GM21390 (cell line): Measurements from ENCODE around the gene PRC1.
A peak's percentile ranks its signal among the peaks of the same experiment; 100 is the strongest.

Source experiments
- ATAC-seq: cut with Tn5 transposase; IDR thresholded peaks from one replicate; pipeline ENCODE4 v1.9.1; 2021; ENCODE audit not compliant: unreplicated experiment

The PRC1 gene

GRCh38 chr15:90956274-90957030 is 37.9 kb downstream of the PRC1 start:
- ATAC-seq = peak; percentile 23

DNA sequence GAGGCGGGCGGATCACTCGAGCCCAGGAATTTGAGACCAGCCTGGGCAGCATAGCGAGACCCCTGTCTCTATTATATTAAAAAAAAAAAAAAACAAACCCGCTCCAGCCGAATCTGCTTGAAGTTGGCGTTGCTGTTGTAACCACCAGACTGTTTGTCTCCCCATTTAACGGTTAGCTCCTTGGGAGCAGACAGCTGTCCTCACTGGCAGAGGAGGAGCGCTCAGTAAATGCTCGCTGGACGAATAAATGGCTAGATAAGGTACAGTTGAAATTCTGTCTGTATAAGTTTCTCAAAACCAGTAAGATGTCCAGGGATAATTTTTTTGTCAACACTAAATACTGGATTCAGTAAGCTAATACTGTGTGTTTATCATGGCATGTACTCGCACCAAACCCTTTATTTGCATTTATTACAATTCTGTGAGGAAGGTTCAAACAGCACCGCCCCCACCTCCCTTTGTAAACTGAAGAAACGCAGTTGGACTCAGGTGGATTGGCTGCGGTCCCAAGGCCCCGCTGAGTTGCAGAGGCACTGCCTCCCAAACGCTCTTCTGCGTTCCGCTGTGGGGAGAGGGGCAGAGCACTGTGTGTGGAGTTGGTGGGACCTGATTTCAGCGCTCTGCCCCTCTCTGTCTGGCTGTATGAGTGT is 38.6 kb downstream of the PRC1 start:
- no peak for ATAC-seq

DNA sequence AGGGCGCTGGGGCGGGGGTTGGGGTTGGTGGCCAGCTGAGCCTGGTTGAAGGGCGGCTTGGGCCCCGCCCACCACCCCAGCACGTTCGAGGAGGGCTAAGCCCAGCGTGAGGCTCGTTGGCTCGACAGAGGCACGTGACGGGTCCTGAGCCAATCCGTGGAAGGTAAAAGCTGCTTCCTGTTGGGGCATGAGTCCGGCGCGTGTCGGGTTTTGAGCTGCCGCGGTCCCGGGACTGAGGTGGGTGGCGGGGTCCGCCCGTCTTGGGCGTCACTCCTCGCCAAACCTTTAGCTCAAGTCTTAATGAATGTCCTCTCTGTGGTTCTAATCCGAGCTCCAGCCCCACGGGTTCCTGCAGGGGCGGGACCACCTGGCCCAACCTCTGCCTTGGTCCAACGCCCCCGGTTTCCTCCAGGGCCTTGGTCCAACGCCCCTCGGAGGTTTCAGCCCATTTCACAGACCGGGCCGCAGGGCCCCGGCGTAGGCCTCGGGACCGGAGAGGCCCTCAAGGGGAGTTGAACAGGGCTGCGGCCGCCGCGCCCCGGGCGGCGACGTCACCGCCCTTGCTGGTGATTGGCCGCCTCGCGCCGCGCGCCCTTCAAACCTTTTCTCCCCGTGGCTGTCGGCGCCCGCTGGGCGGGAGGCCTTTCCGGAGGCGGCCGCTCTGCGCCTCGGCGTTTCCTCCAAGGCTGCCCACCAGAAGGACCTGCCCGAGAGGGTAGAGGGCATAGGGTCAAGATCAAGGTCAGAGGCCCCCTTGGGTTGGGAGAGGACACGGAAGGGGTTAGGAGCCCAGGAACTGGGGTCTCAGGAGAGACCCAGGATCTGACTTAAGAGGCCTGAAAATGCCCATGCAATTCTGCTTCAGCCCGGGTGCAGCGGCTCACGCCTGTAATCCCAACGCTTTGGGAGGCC is 39.4 kb downstream of the PRC1 start, which contains the start of gene RCCD1:
RCCD1 (plus strand) TSS at position 173 of the 912 bp plus-strand sequence. CDS start 1,851 bp downstream, outside the sequence.
- peak; percentile 90 for ATAC-seq

GRCh38 chr15:90953947-90954711 is 40.2 kb downstream of the PRC1 start:
- no peak for ATAC-seq

DNA sequence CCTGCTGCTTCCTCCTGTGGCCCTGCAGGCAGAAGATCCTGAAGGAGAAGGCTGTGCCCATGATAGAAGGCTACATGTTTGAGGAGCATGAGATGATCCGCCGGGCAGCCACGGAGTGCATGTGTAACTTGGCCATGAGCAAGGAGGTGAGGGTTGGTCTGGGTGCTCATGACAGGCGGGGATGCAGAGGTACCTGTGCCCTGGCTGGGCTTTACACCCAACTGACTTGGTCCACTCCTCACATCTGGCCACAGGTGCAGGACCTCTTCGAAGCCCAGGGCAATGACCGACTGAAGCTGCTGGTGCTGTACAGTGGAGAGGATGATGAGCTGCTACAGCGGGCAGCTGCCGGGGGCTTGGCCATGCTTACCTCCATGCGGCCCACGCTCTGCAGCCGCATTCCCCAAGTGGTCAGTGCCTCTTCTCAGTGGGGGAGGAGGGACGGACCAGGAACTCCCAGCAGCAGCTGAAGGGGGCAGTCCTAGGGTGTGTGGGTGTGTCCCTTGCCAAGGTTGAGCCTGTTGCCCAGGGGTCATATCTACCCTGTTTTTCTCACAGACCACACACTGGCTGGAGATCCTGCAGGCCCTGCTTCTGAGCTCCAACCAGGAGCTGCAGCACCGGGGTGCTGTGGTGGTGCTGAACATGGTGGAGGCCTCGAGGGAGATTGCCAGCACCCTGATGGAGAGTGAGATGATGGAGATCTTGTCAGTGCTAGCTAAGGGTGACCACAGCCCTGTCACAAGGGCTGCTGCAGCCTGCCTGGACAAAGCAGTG is 41.2 kb downstream of the PRC1 start:
- no peak for ATAC-seq

DNA sequence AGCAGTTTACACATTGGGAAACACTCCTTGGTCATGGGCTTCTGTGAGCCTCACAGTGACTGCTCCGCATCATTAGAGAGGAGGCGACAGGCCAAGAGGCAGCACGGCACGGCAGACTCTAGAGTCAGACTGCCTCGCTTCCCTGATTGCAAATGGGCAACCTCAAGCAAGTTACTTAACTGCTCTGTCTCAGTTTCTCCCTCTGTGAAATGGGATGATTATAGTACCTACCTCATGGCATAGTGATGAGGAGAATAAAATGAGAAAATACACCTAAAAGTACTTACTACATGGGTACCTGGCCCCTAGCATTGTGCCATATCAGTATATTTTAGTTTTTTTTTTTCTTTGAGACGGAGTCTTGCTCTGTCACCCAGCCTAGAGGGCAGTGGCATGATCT is 43.7 kb downstream of the PRC1 start:
- no peak for ATAC-seq

GRCh38 chr15:90949979-90950675 is 44.2 kb downstream of the PRC1 start:
- ATAC-seq = no peak

DNA sequence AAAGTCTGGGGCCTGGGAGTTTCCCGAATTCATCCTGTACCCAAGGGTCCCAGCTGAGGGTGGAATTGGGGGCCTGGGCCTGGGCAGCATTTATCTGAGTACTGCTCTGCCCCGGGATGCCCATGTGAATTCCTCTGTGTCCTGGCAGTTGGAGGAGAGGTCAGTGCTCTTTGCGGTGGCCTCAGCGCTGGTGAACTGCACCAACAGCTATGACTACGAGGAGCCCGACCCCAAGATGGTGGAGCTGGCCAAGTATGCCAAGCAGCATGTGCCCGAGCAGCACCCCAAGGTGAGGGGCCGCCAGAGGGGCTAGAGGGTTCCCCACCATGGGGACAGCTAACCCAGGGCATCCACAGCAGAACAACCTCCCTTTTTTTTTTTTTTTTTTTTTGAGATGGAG is 45.8 kb downstream of the PRC1 start:
- ATAC-seq = no peak

DNA sequence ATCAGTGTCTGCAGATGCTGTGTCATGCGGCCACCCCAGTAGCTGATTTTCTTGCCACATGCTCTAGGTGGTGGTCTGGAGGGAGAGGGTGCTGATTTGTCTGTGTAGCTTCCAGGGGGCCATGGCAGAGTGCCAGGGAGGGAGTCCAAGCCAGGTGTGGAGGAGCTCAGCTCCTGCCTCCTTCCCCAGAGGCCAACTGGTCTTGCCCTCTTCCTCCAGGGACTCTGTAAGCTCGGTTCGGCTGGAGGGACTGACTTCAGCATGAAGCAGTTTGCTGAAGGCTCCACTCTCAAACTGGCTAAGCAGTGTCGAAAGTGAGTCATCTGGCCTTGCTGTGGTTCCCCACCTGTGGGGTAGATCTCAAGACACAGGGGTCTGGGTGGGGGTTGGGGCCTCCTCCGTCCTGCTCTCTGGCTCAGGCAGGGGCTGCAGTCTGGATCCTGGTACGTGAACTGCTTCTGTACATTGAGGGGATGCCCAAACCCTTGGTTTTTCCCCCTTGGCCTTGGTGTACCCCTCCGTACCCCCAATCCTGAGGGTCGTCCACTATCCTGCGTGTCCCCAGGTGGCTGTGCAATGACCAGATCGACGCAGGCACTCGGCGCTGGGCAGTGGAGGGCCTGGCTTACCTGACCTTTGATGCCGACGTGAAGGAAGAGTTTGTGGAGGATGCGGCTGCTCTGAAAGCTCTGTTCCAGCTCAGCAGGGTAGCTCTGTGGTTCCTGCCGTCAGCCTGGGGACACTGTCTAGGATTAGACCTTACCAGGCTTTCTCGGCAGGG is 46.6 kb downstream of the PRC1 start:
- ATAC-seq = no peak

DNA sequence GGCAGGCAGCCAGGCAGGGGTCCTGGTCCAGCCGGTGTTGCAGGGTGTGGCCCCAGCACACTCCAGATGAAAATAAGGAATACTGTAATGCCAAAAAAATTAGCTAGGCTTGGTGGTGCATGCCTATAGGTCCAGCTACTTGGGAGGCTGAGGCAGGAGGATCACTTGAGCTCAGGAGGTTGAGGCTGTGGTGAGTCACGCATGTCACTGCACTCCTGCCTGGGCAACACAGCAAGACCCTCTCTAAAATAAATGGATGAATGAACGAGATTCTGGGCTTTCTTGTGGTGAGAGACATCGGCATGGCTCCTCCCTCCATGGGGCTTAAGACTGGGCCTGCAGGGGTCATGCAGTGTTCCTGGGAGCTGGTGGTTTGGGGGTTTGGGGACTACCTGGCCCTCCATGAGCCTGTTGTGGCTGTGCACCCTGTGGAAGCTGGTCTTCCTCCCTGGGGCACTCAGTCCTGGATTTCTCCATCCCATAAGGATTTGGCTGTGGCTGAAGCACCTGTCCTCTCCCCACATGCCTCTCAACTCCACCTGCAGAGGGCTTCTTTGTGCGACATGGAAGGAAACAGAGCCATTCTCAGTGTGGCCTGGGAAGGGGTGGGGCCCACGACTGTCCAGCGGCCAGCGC is 47.3 kb downstream of the PRC1 start:
- no peak for ATAC-seq

GRCh38 chr15:90946538-90946937 is 47.8 kb downstream of the PRC1 start:
- no peak for ATAC-seq

DNA sequence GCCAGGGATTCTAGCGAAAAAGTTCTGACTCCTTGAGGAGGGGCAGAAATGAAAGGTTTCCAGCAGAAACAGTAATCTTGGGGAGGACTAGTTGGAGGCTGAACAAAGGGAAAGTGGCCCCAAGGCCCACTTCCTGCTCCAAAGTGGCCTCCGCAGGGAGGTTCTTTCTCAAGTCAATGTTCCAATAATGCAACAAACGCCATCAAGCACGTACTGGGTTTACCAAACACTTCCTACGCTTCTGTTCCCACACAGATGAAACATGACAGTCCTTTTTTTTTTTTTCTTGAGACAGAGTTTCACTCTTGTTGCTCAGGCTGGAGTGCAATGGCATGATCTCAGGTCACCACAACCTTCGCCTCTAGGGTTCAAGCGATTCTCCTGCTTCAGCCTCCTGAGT is 49.2 kb downstream of the PRC1 start:
- no peak for ATAC-seq

DNA sequence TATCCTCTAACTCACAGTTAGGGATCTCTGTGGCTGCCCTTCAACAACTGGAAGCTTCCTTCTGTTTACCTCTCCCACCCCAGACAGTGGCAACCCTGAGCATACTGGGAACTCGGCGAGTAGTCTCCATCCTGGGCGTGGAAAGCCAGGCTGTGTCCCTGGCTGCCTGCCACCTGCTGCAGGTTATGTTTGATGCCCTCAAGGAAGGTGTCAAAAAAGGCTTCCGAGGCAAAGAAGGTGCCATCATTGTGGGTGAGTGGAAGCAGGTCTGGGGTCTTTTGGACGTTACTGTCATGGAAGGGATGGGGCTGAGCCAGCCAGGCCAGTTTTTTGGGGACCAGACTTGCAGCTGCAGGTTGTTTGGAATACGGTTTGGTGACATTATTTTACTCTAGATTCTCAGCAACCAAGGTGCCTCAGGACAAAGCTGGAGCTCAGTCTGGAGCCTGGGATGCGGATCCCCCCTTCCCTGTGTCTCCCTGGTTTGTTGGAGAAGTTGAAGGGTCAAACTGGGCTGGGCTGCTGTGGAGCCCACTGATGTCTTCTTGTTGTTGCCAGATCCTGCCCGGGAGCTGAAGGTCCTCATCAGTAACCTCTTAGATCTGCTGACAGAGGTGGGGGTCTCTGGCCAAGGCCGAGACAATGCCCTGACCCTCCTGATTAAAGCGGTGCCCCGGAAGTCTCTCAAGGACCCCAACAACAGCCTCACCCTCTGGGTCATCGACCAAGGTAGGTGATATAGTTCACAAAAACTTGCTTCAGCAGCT is 51.8 kb downstream of the PRC1 start:
- no peak for ATAC-seq

GRCh38 chr15:90941038-90941437 is 53.3 kb downstream of the PRC1 start:
- ATAC-seq = no peak

DNA sequence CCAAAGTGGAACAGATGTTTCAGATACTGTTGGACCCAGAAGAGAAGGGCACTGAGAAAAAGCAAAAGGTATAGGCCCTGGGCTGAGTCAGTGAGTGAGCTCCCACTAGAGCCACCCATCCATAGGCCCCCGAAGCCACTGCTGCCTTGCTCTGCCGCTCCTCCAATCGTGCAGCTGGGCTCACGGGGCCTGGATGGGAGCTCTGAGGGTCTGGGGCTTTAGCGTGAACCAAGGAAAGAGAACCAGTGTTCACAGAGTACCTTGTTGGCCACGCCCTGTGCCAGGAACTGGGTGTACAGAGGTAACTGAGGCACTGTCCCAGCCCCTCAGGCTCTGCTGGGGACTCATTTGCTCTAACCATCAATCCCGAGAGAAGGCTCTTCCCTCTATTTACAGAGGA is 54.6 kb downstream of the PRC1 start:
- ATAC-seq = no peak

- no peak for ATAC-seq
Measured at GRCh38 chr15:90938261-90938660, 56.1 kb downstream of the PRC1 start.

DNA sequence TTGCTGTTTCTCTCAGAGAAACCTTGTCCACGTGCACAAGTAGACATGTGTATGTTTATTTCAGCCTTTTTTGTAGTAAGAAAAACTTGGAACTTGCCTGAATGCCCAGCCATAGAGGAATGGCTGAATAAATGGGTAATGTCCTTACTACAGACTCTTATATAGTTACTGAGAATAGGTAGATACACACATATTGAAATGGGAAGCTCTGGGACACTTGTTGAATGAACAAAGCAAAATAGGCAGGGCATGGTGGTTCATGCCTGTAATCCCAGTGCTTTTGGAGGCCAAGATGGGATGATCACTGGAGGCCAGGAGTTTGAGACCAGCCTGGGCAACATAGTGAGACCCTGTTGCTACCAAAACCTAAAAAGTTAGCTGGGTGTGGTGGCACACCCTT is 57.5 kb downstream of the PRC1 start:
- ATAC-seq = no peak
